Measurements from ENCODE around the gene RNASE1. TPM values are rescaled to one million over a fixed set of nuclear protein-coding genes. Genes with fewer than 3 reads are reported as not detected.

Gene RNASE1
- total and polyA plus RNA-seq, 9 of the 15 experiments (the other 6 are each of a cell fraction or from before 2014, with no cell fraction given): 6.4 to 33.3 (median 13.9) TPM

DNA sequence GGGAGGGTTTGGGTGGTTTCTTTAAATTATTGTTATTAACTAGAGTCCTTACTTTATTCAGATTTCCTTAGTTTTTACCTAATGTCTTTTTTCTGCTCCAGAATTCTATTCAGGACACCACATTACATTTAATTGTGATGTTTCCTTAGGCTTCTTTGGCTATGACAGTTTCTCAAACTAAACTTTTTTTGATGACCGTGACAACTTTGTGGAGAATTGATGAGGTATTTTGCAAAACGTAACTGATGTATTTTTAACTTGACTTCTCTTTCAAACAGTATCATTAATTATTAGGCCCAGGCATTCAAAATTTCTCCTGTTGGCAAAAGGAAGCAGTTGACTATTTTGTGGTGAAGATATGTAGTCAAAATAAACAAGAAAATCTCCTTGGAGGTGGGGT lies 11.0 kb downstream of the RNASE1 start:
- no peaks in the 10 kb centered on the region for H3K9me1 ChIP-seq (ENCODE audit: control insufficient read depth, insufficient read depth, low read length)
- H3K27me3 ChIP-seq (ENCODE audit: control insufficient read depth in 2 of 2, insufficient read depth in 2 of 2, low read length in 2 of 2): no peaks in the 10 kb centered on the region
- CTCF ChIA-PET (ENCODE audit: low intra/inter-chr PET ratio): no interaction called here
- no peaks in the 10 kb centered on the region for H4K20me1 ChIP-seq (replicated peaks; ENCODE audit: control insufficient read depth, insufficient read depth, low read length)
- DNase-seq (ENCODE audit: extremely low read depth in 1 of 4, low spot score in 3 of 4) (no peak), ATAC-seq (no peak), FAIRE-seq (no peak)
- H3K79me2 ChIP-seq (ENCODE audit: control insufficient read depth, insufficient read depth, low read length): no peaks in the 10 kb centered on the region
- no peaks in the 10 kb centered on the region for H3K36me3 ChIP-seq (ENCODE audit: control insufficient read depth, insufficient read depth, low read length)
- H3K27ac ChIP-seq (ENCODE audit: extremely low read depth, low read depth, low read length): no peak overlapping the region
- H2AFZ ChIP-seq (ENCODE audit: low read depth, low read length): no peak overlapping the region
- in situ Hi-C loops (cut with MboI): no loop called here
- H3K4me1 ChIP-seq (replicated peaks in 1 of 2; ENCODE audit: control insufficient read depth in 2 of 2, insufficient read depth in 2 of 2, low read length in 2 of 2): peaks cover 0 to 3% of the 10 kb centered on the region in 2 experiments; a peak in 3 of 5 replicates
- no peak for TF ChIP-seq RBBP5 (IDR thresholded peaks at IDR 0.05; ENCODE audit: borderline replicate concordance, insufficient read depth, low read length, poor library complexity, severe bottlenecking)
- TF ChIP-seq ZNF316 (IDR thresholded peaks at IDR 0.05): 0 out of 2 replicates have a peak, but pooled peaks have one; percentile 13
- no peak for TF ChIP-seq EZH2 (IDR thresholded peaks at IDR 0.05; ENCODE audit: borderline replicate concordance, low read depth, low read length)
- no peak overlapping the region for H3K4me2 ChIP-seq (ENCODE audit: insufficient read depth, low read length)
- POLR2A ChIA-PET: no interaction called here
- intact Hi-C loops (cut with micrococcal nuclease): no loop called here
- H3K9ac ChIP-seq (ENCODE audit: insufficient read depth in 1 of 2, low read depth in 2 of 2, low read length in 2 of 2): no peak overlapping the region
- no TSS peak for BruUV-seq (replicated peaks)
- H3K9me3 ChIP-seq (replicated peaks; ENCODE audit: control insufficient read depth, insufficient read depth, low read depth, low read length): no peaks in the 10 kb centered on the region
- H3K4me3 ChIP-seq: no peak overlapping the region
- 70% methylated on average over 2 of the region's 2 CpGs for WGBS (ENCODE audit: insufficient coverage, low coverage, missing lambda C conversion rate)

DNA sequence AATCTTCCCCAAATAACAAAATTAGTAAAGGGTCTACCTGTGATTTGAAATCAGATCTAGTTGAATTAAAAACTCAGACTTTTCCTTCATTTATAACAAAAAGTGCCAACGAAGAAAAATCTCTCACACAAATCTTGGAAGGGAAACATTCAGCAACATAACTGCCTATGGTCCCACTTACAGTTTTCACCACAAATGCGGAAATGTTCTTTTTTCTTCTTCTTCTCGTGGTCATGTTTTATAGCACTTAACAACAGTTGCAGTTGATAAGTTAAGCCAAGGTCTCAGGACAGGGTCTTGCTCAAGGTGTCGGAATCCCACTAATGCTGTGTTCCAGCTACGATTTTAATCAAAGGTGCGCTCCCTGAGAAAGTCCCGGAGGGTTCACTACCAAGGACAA lies 11.5 kb downstream of the RNASE1 start:
- Histone ChIP-seq H3K36me3 (ENCODE audit: control insufficient read depth, insufficient read depth, low read length) (no peaks in the 10 kb centered on the region), H3K27ac (ENCODE audit: extremely low read depth, low read depth, low read length) (no peak overlapping the region), H4K20me1 (replicated peaks; ENCODE audit: control insufficient read depth, insufficient read depth, low read length) (no peaks in the 10 kb centered on the region), H2AFZ (ENCODE audit: low read depth, low read length) (no peak overlapping the region), H3K79me2 (ENCODE audit: control insufficient read depth, insufficient read depth, low read length) (no peaks in the 10 kb centered on the region), H3K9me1 (ENCODE audit: control insufficient read depth, insufficient read depth, low read length) (no peaks in the 10 kb centered on the region), H3K9ac (ENCODE audit: insufficient read depth in 1 of 2, low read depth in 2 of 2, low read length in 2 of 2) (no peak overlapping the region), H3K4me2 (ENCODE audit: insufficient read depth, low read length) (no peak overlapping the region), H3K4me3 (no peak overlapping the region), H3K9me3 (replicated peaks; ENCODE audit: control insufficient read depth, insufficient read depth, low read depth, low read length) (no peaks in the 10 kb centered on the region), H3K4me1 (replicated peaks in 1 of 2; ENCODE audit: control insufficient read depth in 2 of 2, insufficient read depth in 2 of 2, low read length in 2 of 2) (peaks cover 0 to 3% of the 10 kb centered on the region in 2 experiments; a peak in 3 of 5 replicates), H3K27me3 (ENCODE audit: control insufficient read depth in 2 of 2, insufficient read depth in 2 of 2, low read length in 2 of 2) (no peaks in the 10 kb centered on the region)
- no peak for TF ChIP-seq ZNF121 (CRISPR knock-in tag; conservative IDR thresholded peaks at IDR 0.05)
- no peak for TF ChIP-seq FOXA1 (IDR thresholded peaks at IDR 0.05; ENCODE audit: borderline replicate concordance)
- TF ChIP-seq RAD21 (CRISPR knock-in tag; conservative IDR thresholded peaks at IDR 0.05 in 1 of 2, IDR thresholded peaks at IDR 0.05 in 1 of 2): no peak
- no peak for TF ChIP-seq HSF4 (CRISPR knock-in tag; IDR thresholded peaks at IDR 0.05; ENCODE audit: borderline replicate concordance)
- no peak for TF ChIP-seq CEBPG (CRISPR knock-in tag; IDR thresholded peaks at IDR 0.05)
- no peak for TF ChIP-seq CEBPG (tag; conservative IDR thresholded peaks at IDR 0.05 in 1 of 2, IDR thresholded peaks at IDR 0.05 in 1 of 2)
- TF ChIP-seq FIP1L1 (IDR thresholded peaks at IDR 0.05; ENCODE audit: low read depth, low read length, poor library complexity, severe bottlenecking): no peak
- TF ChIP-seq HNRNPL (IDR thresholded peaks at IDR 0.05; ENCODE audit: low read depth, low read length): no peak
- no peak for TF ChIP-seq ZNF76 (CRISPR knock-in tag; IDR thresholded peaks at IDR 0.05; ENCODE audit: borderline replicate concordance)
- TF ChIP-seq PRPF4 (IDR thresholded peaks at IDR 0.05; ENCODE audit: insufficient read depth, low read depth, low read length, poor library complexity, severe bottlenecking): no peak
- TF ChIP-seq NCOA1 (IDR thresholded peaks at IDR 0.05; ENCODE audit: low read depth): no peak
- no peak for TF ChIP-seq CAMTA2 (CRISPR knock-in tag; conservative IDR thresholded peaks at IDR 0.05)
- no peak for TF ChIP-seq DMBX1 (CRISPR knock-in tag; IDR thresholded peaks at IDR 0.05; ENCODE audit: borderline replicate concordance)
- BruUV-seq (replicated peaks): no TSS peak
- POLR2A ChIA-PET: no interaction called here
- intact Hi-C loops (cut with micrococcal nuclease) (no loop called here), in situ Hi-C loops (cut with MboI) (no loop called here)
- ATAC-seq (no peak), FAIRE-seq (peak; percentile 15), DNase-seq (ENCODE audit: extremely low read depth in 1 of 4, low spot score in 3 of 4) (no peak)
- WGBS (ENCODE audit: insufficient coverage, low coverage, missing lambda C conversion rate): 66% methylated on average over 7 of the region's 7 CpGs
- CTCF ChIA-PET (ENCODE audit: low intra/inter-chr PET ratio): no interaction called here

Data from K562 (cell line).